ENCODE measurements around the gene TKFC.

DNA sequence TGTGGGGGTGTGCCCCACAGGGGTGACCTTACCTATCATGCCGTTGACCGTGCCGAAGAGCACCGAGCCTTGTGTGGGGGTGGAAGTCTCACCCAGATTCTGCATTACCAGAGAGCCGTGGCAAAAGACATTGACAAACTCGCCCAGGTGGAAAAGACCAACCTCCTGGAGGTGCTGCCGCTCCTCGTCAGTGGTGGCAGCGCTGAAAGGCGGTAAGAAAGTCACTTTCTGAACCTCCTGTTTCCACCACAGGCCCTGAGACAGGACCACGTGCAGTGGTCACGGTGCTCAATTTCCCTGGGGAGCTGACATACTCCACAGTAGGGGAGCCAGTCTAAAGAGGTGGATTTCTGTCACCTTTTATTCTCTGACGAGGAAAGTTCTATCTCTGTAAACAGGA, 30.5 kb upstream of the TKFC start:
- TF ChIP-seq RAD21 (IDR thresholded peaks at IDR 0.05) (no peak), HNF4A (conservative IDR thresholded peaks at IDR 0.05) (no peak), FOXA1 (IDR thresholded peaks at IDR 0.05) (no peak), TAF1 (conservative IDR thresholded peaks at IDR 0.05) (no peak), NR2F2 (IDR thresholded peaks at IDR 0.05) (no peak), GABPA (IDR thresholded peaks at IDR 0.05 in 1 of 2, conservative IDR thresholded peaks at IDR 0.05 in 1 of 2) (no peak)
- TF ChIP-seq, protein P1, sequence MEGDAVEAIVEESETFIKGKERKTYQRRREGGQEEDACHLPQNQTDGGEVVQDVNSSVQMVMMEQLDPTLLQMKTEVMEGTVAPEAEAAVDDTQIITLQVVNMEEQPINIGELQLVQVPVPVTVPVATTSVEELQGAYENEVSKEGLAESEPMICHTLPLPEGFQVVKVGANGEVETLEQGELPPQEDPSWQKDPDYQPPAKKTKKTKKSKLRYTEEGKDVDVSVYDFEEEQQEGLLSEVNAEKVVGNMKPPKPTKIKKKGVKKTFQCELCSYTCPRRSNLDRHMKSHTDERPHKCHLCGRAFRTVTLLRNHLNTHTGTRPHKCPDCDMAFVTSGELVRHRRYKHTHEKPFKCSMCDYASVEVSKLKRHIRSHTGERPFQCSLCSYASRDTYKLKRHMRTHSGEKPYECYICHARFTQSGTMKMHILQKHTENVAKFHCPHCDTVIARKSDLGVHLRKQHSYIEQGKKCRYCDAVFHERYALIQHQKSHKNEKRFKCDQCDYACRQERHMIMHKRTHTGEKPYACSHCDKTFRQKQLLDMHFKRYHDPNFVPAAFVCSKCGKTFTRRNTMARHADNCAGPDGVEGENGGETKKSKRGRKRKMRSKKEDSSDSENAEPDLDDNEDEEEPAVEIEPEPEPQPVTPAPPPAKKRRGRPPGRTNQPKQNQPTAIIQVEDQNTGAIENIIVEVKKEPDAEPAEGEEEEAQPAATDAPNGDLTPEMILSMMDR (IDR thresholded peaks at IDR 0.05; ENCODE audit: low read depth, low read length, missing input control) = no peak
- TF ChIP-seq, protein P2, sequence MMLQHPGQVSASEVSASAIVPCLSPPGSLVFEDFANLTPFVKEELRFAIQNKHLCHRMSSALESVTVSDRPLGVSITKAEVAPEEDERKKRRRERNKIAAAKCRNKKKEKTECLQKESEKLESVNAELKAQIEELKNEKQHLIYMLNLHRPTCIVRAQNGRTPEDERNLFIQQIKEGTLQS (IDR thresholded peaks at IDR 0.05) = no peak
- TF ChIP-seq, protein P3, sequence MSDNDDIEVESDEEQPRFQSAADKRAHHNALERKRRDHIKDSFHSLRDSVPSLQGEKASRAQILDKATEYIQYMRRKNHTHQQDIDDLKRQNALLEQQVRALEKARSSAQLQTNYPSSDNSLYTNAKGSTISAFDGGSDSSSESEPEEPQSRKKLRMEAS (IDR thresholded peaks at IDR 0.05) = no peak
- TF ChIP-seq, protein P4, sequence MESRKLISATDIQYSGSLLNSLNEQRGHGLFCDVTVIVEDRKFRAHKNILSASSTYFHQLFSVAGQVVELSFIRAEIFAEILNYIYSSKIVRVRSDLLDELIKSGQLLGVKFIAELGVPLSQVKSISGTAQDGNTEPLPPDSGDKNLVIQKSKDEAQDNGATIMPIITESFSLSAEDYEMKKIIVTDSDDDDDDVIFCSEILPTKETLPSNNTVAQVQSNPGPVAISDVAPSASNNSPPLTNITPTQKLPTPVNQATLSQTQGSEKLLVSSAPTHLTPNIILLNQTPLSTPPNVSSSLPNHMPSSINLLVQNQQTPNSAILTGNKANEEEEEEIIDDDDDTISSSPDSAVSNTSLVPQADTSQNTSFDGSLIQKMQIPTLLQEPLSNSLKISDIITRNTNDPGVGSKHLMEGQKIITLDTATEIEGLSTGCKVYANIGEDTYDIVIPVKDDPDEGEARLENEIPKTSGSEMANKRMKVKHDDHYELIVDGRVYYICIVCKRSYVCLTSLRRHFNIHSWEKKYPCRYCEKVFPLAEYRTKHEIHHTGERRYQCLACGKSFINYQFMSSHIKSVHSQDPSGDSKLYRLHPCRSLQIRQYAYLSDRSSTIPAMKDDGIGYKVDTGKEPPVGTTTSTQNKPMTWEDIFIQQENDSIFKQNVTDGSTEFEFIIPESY (IDR thresholded peaks at IDR 0.05) = no peak
